C4-2B (cell line): Measurements from ENCODE around the gene NPAS3.

ENCODE experiments used
- ZFX ChIP-seq: fragments of 450-650 bp; IDR thresholded peaks from 2 replicates; pipeline ENCODE4 v1.6.1; 2017
- TF ChIP-seq, protein P1 (sequence below): fragments of 450-650 bp; conservative IDR thresholded peaks from 2 replicates; pipeline ENCODE4 v1.5.1; 2017; ENCODE audit warnings: mild to moderate bottlenecking

DNA sequence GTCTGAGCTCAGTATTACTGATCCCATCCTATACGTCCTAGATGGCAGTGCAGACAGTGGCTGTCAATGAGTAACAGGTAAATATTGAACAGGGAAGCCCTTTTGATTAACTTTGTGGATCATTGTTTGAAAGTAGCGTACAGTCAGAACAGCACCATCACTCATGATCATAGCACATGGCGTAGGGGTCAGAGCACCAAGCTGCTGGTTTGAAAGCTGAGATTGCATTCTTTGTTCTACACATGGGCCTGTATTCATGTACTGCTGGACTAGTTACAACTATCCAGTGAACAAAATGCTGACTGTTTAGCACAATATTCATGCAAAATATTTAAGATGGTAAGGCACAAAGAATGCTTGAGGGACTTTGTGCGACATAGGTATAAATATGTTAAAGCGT is 131.8 kb downstream of the NPAS3 start:
- TF ChIP-seq, protein P1, sequence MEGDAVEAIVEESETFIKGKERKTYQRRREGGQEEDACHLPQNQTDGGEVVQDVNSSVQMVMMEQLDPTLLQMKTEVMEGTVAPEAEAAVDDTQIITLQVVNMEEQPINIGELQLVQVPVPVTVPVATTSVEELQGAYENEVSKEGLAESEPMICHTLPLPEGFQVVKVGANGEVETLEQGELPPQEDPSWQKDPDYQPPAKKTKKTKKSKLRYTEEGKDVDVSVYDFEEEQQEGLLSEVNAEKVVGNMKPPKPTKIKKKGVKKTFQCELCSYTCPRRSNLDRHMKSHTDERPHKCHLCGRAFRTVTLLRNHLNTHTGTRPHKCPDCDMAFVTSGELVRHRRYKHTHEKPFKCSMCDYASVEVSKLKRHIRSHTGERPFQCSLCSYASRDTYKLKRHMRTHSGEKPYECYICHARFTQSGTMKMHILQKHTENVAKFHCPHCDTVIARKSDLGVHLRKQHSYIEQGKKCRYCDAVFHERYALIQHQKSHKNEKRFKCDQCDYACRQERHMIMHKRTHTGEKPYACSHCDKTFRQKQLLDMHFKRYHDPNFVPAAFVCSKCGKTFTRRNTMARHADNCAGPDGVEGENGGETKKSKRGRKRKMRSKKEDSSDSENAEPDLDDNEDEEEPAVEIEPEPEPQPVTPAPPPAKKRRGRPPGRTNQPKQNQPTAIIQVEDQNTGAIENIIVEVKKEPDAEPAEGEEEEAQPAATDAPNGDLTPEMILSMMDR = no peak
- no peak for TF ChIP-seq ZFX
